ENCODE measurements around the gene OXT.

Gene OXT

DNA sequence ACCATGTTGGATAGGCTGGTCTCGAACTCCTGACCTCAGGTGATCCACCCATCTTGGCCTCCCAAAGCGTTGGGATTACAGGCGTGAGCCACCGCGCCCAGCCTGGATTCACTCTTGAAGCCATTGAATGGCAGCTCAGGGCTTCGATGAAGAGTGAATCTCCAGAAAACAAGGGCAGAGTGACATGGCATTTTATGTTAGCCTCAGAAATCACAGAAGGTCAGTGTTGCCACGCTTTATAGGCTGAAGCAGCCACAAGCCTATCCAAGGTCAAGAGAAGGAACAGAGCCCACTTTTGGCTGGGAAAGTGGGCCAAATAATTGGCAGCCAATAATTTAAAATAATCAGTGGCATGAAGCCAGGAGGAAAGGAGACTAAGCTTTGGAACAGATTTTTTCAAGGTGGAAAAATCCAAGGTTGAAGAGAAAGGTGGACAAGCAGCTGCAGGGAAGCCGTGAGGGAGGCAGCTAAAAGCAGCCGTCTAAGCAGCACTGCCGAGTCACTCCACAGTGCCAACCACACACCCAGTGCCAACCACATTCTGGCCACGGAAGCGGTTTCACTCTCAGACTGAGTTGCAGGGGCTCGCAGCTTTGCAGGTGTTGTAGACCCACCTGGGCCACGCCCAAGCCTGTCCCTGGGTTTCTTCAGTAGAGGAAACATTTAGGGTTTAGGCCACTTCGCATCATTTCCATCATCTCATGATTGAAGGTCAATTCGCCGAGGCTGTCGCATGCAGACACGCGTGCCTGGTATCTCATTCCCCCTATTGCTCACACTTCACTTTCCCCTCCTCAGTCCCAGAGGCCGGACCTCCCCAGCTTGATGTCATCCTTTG is 30.5 kb downstream of the OXT start:
- Histone ChIP-seq H3K36me3 (ENCODE audit: control insufficient read depth, insufficient read depth, low read length) (no peaks in the 10 kb centered on the region), H3K9ac (ENCODE audit: low read length) (no peak overlapping the region), H3K27ac (ENCODE audit: low read depth, low read length) (no peak overlapping the region), H3K4me1 (ENCODE audit: control insufficient read depth, insufficient read depth, low read length) (no peaks in the 10 kb centered on the region), H3K27me3 (ENCODE audit: control insufficient read depth, insufficient read depth, low read length) (no peaks in the 10 kb centered on the region), H3K4me3 (ENCODE audit: low read length) (no peak overlapping the region)

DNA sequence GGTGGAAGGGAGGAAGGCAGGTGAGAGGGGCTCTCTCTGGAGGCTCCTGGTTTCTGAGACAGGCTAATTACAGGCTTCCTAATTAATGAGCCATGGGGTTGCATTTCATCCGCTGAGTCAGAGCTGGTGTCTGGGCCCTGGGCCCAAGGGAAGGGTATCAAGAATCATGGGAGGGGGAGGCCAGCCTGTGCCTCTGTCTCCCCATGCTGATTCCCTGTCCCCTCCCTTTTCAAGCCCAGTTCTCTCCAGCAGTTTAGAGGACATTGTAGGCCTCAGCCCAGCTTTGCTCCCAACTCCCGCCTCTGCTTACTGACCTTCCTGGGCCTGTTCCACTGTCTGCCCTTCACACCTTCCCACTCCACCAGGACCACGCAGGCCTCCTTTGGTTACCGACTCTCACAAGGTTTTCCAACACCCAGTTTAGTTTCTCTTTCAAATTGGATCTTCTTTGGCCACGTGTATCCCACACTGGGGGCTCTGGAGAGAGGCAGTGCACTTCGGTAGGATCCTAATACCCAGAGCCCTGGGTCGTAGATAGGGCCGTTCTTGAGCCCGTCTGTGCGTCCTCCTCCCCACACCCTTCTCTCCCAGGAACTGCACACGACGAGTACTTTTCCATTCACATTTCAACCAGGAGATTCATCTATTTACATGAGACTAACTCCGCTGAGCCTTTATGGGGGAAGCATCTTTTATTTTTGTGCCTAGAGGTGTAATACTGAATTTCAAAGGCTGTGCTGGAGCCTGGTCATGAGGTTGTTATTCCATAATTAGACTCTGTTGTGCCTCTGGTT is 31.4 kb downstream of the OXT start:
- H3K36me3 ChIP-seq (ENCODE audit: control insufficient read depth, insufficient read depth, low read length) = no peaks in the 10 kb centered on the region
- H3K4me1 ChIP-seq (ENCODE audit: control insufficient read depth, insufficient read depth, low read length) = no peaks in the 10 kb centered on the region

DNA sequence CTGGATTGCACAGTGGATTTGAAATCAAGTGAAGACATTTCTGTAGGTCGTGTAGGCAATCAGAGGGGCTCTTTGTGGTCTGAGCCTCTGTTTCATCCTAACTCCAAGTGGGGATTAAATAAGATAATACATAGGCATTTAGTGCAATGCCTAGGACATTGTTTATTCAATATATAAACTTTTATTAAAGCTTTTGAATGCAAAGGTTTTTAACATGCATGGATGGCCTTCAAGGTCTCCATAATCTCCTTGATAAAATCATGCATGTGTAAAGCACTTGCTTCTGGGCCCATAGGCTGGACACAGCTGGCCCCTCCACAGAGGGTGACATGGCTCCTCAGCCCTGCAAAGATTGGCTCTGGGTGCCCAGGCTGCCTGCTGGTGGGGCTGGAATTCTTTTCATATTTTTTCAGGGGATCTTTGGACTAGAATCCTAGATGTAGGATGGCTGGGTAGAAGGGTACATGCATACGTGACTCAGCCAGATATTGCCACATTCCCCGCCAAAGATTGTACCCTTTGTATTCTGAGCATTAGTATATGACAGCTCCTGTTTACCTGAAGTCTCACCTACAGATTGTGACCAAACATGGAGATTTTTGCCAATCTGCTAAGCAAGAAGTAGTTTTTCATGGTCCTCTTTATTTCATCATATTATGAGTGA is 32.1 kb downstream of the OXT start:
- H3K27me3 ChIP-seq (ENCODE audit: control insufficient read depth, insufficient read depth, low read length) = no peaks in the 10 kb centered on the region
- H3K4me1 ChIP-seq (ENCODE audit: control insufficient read depth, insufficient read depth, low read length) = no peaks in the 10 kb centered on the region
- H3K36me3 ChIP-seq (ENCODE audit: control insufficient read depth, insufficient read depth, low read length) = no peaks in the 10 kb centered on the region
- H3K4me3 ChIP-seq (ENCODE audit: low read length) = no peak overlapping the region
- no peak overlapping the region for H3K27ac ChIP-seq (ENCODE audit: low read depth, low read length)
- no peak overlapping the region for H3K9ac ChIP-seq (ENCODE audit: low read length)

More for the DNA sequence above, 31.4 kb downstream of the OXT start:
- Histone ChIP-seq H3K27me3 (ENCODE audit: control insufficient read depth, insufficient read depth, low read length) (no peaks in the 10 kb centered on the region), H3K27ac (ENCODE audit: low read depth, low read length) (no peak overlapping the region), H3K9ac (ENCODE audit: low read length) (no peak overlapping the region), H3K4me3 (ENCODE audit: low read length) (no peak overlapping the region)

DNA sequence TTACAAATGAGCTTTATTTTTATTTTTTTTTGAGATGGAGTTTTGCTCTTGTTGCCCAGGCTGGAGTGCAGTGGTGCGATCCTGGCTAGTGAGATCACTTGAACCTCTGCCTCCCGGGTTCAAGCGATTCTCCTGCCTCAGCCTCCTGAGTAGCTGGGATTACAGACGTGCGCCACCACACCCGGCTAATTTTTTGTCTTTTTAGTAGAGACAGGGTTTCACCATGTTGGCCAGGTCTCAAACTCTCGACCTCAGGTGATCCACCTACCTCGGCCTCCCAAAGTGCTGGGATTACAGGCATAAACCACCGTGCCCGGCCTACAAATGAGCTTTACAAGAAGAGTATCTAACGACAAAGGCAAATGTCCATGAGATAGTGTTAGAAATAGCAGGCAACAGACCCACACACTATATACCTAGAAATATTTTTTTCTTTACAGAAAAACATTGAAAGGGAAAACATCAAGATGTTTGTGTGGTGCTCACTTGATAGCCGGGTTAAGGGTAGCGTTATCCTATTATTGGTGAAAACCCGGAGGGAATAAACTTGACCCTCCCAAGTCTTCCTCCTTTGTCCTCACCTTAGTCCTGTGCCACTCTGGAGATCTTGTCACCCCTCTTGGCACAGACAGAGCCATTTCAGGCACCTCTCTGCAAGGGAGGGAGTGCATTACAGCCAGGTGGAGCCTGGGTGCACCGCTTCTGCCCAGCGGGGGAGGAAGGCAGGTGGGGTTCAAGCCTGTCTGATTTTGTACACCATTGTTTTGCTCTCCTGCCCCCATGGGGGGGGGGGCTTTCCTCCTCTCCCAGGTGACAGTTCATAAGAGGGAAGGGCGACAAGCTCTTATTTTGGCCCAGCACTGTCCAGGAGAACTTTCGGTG is 34.1 kb downstream of the OXT start:
- Histone ChIP-seq H3K27ac (ENCODE audit: low read depth, low read length) (no peak overlapping the region), H3K27me3 (ENCODE audit: control insufficient read depth, insufficient read depth, low read length) (no peaks in the 10 kb centered on the region), H3K9ac (ENCODE audit: low read length) (no peak overlapping the region)

DNA sequence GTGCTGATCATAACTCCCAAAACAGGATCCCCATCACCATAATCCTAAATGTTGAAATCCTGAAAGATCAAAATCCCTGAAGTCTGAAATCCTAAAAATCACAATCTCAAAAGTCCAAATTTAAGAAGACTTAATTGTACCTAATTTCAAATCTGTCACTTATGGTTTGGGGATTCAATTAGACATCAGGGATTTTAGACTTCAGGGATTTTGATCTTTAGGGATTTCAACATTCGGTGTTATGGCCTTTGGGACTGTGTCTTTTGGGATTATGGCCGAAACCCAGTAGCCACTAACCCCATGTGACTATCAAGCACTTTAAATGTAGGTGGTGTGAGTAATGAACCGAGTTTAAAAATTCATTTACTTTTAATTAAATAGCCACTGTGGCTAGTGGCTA is 34.8 kb downstream of the OXT start:
- peaks cover 5% of the 10 kb centered on the region for H3K36me3 ChIP-seq (ENCODE audit: control insufficient read depth, insufficient read depth, low read length)
- H3K4me1 ChIP-seq (ENCODE audit: control insufficient read depth, insufficient read depth, low read length) = no peaks in the 10 kb centered on the region
- no peak overlapping the region for H3K9ac ChIP-seq (ENCODE audit: low read length)
- H3K27ac ChIP-seq (ENCODE audit: low read depth, low read length) = no peak overlapping the region
- H3K27me3 ChIP-seq (ENCODE audit: control insufficient read depth, insufficient read depth, low read length) = no peaks in the 10 kb centered on the region
- no peak overlapping the region for H3K4me3 ChIP-seq (ENCODE audit: low read length)

More for the DNA sequence above, 34.1 kb downstream of the OXT start:
- Histone ChIP-seq H3K36me3 (ENCODE audit: control insufficient read depth, insufficient read depth, low read length) (peaks cover 5% of the 10 kb centered on the region), H3K4me3 (ENCODE audit: low read length) (no peak overlapping the region), H3K4me1 (ENCODE audit: control insufficient read depth, insufficient read depth, low read length) (no peaks in the 10 kb centered on the region)

DNA sequence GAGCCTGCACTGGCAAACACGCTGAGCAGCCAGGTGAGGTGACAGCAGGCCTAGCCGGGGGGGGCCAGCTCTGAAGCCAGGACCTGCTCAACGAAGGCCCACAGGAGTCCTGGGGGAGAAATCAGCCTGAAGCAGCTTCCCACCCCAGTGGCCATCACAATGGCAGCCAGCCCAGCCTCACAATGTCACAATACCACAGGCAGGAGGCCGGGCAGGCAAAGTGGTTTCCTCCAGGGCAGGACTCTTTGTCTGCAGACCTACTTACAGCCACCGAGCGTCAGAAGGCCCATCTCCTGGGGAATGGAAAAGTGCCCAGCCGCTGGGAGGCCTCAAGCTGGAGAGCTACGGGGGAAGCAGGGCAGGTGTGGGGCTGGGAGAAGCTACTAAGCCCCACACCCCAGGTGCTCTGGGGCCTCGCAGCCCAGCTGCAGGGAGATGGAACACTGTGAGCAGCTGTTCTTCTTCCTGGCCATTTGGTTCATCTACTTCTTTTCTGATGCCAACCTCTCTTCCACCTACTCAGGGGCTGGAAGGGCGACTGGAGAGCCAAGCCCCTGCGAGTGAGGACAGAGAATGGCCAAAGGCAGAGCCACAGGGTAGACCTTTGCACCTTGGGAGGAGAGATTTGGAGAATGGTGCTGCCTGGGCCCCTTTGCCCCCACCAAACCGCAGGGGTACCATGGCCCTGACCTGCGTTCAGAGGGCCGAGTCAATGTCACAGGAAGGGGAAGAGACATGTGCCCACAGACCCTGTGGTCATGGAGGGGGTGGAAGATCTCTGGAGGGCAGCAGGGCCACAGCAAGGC is 35.4 kb downstream of the OXT start:
- Histone ChIP-seq H3K4me3 (ENCODE audit: low read length) (no peak overlapping the region), H3K4me1 (ENCODE audit: control insufficient read depth, insufficient read depth, low read length) (no peaks in the 10 kb centered on the region), H3K27ac (ENCODE audit: low read depth, low read length) (no peak overlapping the region), H3K27me3 (ENCODE audit: control insufficient read depth, insufficient read depth, low read length) (no peaks in the 10 kb centered on the region), H3K36me3 (ENCODE audit: control insufficient read depth, insufficient read depth, low read length) (peaks cover 5% of the 10 kb centered on the region), H3K9ac (ENCODE audit: low read length) (no peak overlapping the region)

DNA sequence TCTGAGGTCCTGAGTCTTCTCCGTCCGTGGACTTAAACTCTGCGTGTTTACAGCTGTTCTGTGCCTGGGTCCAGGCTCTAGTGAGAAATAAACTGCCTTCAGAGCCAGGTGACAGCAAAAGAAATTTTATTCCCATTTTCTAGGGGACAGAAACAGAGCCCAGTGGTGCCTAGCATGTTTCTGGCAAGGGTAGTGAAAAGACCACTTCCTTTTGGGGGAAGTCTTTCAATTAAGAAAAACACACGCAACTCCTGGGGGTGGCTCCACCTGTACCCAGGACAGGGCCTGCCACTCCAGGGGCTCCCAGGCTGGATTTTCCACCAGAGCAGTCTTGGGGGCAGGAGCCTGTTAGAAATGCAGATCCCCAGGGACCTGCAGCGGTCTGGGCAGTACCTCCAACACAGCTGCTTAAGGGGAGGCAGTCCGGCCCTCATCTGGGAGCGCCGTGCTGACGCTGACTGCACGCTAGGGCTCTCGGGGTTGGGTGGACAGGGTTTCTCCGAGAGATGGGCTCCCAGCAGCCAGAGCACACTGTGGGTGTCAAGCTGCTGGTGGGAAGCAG is 36.1 kb downstream of the OXT start:
- H3K4me3 ChIP-seq (ENCODE audit: low read length) = no peak overlapping the region
- H3K36me3 ChIP-seq (ENCODE audit: control insufficient read depth, insufficient read depth, low read length) = peaks cover 5% of the 10 kb centered on the region
- H3K9ac ChIP-seq (ENCODE audit: low read length) = no peak overlapping the region
- H3K4me1 ChIP-seq (ENCODE audit: control insufficient read depth, insufficient read depth, low read length) = no peaks in the 10 kb centered on the region
- H3K27me3 ChIP-seq (ENCODE audit: control insufficient read depth, insufficient read depth, low read length) = no peaks in the 10 kb centered on the region
- no peak overlapping the region for H3K27ac ChIP-seq (ENCODE audit: low read depth, low read length)

DNA sequence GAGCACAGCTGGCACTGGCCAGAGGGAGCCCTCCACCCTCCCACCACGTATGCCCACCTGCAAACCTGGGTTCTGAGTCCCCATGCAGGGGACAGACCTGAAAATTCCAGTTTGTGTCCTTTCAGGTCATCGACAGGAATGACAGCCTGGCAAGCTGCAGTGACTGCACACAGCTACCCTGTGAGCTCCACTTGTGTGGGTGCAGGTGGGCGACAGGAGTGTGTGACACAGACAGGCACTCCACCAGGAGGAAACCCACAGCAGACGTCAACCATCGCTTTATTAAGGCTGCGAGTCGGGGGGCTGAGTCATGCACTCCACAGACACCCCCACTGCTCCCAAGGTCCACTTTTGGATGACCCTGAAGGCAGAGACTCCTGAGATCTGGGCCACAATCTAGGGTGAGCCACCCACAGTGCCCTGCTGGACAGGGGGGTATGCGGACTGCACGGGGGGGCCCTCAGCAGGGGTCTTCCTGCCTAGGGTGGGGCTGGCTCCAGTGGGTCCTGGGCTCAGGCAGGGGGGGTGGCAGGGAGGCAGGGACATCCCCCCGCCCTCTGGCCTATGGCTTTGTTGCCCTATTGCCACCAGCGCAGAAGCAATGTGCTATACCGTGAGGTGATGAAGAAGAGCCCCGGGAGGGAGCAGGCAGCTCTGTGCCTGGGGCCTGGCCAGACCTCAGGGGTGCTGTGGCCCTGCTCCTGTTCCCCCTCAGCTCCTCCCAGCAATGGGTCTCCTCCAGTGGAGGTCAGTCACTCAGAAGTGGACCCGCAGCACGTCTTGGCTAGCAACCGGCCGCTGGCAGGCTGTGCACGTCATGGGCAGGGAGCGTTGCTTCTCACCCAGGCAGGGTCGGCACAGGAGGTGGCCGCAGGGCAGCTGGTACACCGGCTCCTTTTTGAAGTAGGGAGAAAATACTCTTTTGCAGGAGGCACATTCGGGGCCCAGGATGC is 38.2 kb downstream of the OXT start:
- Histone ChIP-seq H3K36me3 (ENCODE audit: control insufficient read depth, insufficient read depth, low read length) (peaks cover 8% of the 10 kb centered on the region), H3K27ac (ENCODE audit: low read depth, low read length) (no peak overlapping the region), H3K27me3 (ENCODE audit: control insufficient read depth, insufficient read depth, low read length) (no peaks in the 10 kb centered on the region), H3K4me3 (ENCODE audit: low read length) (no peak overlapping the region), H3K9ac (ENCODE audit: low read length) (no peak overlapping the region), H3K4me1 (ENCODE audit: control insufficient read depth, insufficient read depth, low read length) (no peaks in the 10 kb centered on the region)

DNA sequence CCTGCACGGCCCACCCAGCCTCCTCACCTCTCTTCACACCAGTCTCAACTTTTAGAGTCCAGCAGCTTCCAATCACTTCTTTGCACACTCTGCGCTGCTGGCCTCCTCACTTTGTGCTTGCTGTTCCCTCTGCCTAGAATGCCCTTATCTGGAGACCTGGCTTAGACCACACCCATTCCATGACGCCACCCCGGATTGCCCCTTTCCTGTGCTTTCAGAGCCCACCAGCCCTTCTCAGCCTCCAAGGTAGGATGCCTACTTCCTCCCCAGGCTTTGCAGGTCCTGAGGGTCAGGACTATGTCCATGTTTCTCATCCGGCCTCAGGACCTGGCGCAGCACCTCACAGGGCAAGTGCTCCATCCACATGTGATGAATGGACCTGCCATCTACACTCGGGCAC is 40.1 kb downstream of the OXT start:
- Histone ChIP-seq H3K4me1 (ENCODE audit: control insufficient read depth, insufficient read depth, low read length) (no peaks in the 10 kb centered on the region), H3K4me3 (ENCODE audit: low read length) (no peak overlapping the region), H3K27ac (ENCODE audit: low read depth, low read length) (no peak overlapping the region), H3K27me3 (ENCODE audit: control insufficient read depth, insufficient read depth, low read length) (no peaks in the 10 kb centered on the region), H3K9ac (ENCODE audit: low read length) (no peak overlapping the region), H3K36me3 (ENCODE audit: control insufficient read depth, insufficient read depth, low read length) (peaks cover 8% of the 10 kb centered on the region)

DNA sequence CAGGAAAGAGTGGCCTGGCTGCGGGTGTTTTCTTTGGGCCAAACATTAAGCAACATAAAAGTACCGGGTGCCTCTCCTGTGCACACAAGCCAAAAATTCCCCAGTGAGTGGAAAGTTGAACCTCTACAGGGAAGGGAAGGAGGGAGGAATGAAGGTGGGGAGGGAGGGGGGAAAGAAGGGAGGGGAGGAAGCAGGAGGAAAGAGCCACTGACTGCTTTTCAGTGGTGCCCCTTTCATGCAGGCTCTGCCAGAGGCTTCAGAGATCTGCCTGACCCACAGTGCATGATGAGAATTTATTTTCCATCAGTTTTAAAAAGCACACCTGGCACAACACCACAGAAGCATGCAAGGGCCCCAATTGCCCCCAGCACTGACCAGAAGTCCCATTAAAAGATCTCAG is 40.6 kb downstream of the OXT start:
- H3K36me3 ChIP-seq (ENCODE audit: control insufficient read depth, insufficient read depth, low read length) = peaks cover 8% of the 10 kb centered on the region
- H3K4me1 ChIP-seq (ENCODE audit: control insufficient read depth, insufficient read depth, low read length) = no peaks in the 10 kb centered on the region
- H3K4me3 ChIP-seq (ENCODE audit: low read length) = no peak overlapping the region
- H3K27ac ChIP-seq (ENCODE audit: low read depth, low read length) = no peak overlapping the region
- no peak overlapping the region for H3K9ac ChIP-seq (ENCODE audit: low read length)
- H3K27me3 ChIP-seq (ENCODE audit: control insufficient read depth, insufficient read depth, low read length) = no peaks in the 10 kb centered on the region
